HEK293T (cell line): ENCODE measurements around the gene SNX32.

Experiments used
- CTCF ChIA-PET: fragments of 350-600 bp; formaldehyde crosslinking; extraction: SDS; loops from one replicate; lab custom pipeline; 2021; ENCODE audit warnings: antibody characterized with exemption, inconsistent platforms; lab: Yijun Ruan, JAX
- POLR2A ChIA-PET: fragments of 350-600 bp; formaldehyde crosslinking; extraction: SDS; loops from one replicate; lab custom pipeline; 2020; ENCODE audit warnings: antibody characterized with exemption, inconsistent platforms; lab: Yijun Ruan, JAX
- DNase-seq: peaks from one replicate; pipeline ENCODE4 v3.0.0; 2012; ENCODE audit warnings: mixed read lengths; ENCODE audit errors: extremely low spot score
- ARNT ChIP-seq: fragments of 450-650 bp; IDR thresholded peaks from 2 replicates; pipeline ENCODE4 v1.6.1; 2017; ENCODE audit warnings: mild to moderate bottlenecking
- BHLHE40 ChIP-seq: fragments of 450-650 bp; IDR thresholded peaks from 2 replicates; pipeline ENCODE4 v1.6.1; 2016; ENCODE audit warnings: mild to moderate bottlenecking, moderate library complexity, borderline replicate concordance
- CTBP1 ChIP-seq: fragments of 450-650 bp; IDR thresholded peaks from 2 replicates; pipeline ENCODE4 v1.6.1; 2016; ENCODE audit warnings: borderline replicate concordance
- ELF4 ChIP-seq: fragments of 450-650 bp; IDR thresholded peaks from 2 replicates; pipeline ENCODE4 v1.6.1; 2017; ENCODE audit warnings: antibody characterized with exemption
- FOXA1 ChIP-seq: fragments of 450-650 bp; IDR thresholded peaks from 2 replicates; pipeline ENCODE4 v1.6.1; 2016; ENCODE audit warnings: mild to moderate bottlenecking
- FOXK2 ChIP-seq: fragments of 450-650 bp; IDR thresholded peaks from 2 replicates; pipeline ENCODE4 v1.6.1; 2016; ENCODE audit warnings: mild to moderate bottlenecking
- FOXM1 ChIP-seq: fragments of 450-650 bp; IDR thresholded peaks from 2 replicates; pipeline ENCODE4 v1.6.1; 2017; ENCODE audit warnings: mild to moderate bottlenecking, borderline replicate concordance
- HDGF ChIP-seq: fragments of 450-650 bp; IDR thresholded peaks from 2 replicates; pipeline ENCODE4 v1.6.1; 2017; ENCODE audit warnings: antibody characterized with exemption, borderline replicate concordance
- L3MBTL2 ChIP-seq: fragments of 450-650 bp; conservative IDR thresholded peaks from 2 replicates; pipeline ENCODE4 v1.6.1; 2016; ENCODE audit warnings: mild to moderate bottlenecking
- LEF1 ChIP-seq: fragments of 450-650 bp; IDR thresholded peaks from 2 replicates; pipeline ENCODE4 v1.6.1; 2017; ENCODE audit warnings: mild to moderate bottlenecking, borderline replicate concordance
- NFRKB ChIP-seq: fragments of 450-650 bp; IDR thresholded peaks from 2 replicates; pipeline ENCODE4 v1.6.1; 2016; ENCODE audit warnings: mild to moderate bottlenecking, moderate library complexity
- SP1 ChIP-seq: fragments of 450-650 bp; IDR thresholded peaks from 2 replicates; pipeline ENCODE4 v1.6.1; 2017
- SUZ12 ChIP-seq: fragments of 450-650 bp; IDR thresholded peaks from 2 replicates; pipeline ENCODE4 v1.6.1; 2016; ENCODE audit warnings: mild to moderate bottlenecking
- TARDBP ChIP-seq: fragments of 450-650 bp; IDR thresholded peaks from 2 replicates; pipeline ENCODE4 v1.6.1; 2016
- ZNF384 ChIP-seq: fragments of 450-650 bp; IDR thresholded peaks from 2 replicates; pipeline ENCODE4 v1.6.1; 2016
- TF ChIP-seq, protein P1 (sequence below): fragments of 450-650 bp; IDR thresholded peaks from 2 replicates; pipeline ENCODE4 v1.6.1; 2016

SNX32 gene

DNA sequence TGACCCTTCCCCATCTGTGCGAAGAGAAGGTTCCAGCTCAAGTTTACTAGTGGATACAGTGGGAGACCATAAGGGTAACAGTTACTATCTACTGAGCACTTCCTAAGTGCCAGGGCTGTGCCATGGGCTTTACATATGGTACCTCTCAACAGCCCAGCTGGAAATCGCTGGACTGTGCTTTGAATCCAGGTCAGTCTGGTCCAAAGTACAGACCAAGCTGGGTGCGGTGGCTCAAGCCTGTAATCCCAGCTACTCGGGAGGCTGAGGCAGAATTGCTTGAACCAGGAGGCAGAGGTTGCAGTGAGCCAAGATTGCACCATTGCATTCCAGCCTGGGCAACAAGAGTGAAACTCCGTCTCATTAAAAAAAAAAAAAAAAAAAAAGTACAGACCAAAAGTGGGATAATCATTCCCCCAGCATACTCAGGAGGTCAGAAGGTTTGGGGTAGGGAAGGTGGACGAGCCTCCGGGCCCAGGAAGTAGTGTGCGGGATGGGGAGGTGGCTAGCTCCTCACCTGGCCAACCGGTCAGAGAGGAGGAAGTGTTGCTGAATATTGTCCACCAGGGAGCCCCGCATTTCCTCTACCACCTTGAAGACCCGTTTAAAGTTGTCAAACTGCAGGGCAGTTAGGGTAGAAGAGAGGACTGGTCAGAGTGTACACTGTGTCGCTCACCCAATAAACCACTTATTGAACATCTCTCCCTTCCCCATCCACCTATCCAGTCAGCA, 52.2 kb downstream of the SNX32 start:
- TF ChIP-seq FOXK2 (no peak), NFRKB (no peak), TARDBP (no peak), FOXM1 (no peak), LEF1 (no peak), FOXA1 (no peak), HDGF (no peak), ZNF384 (no peak), ELF4 (no peak), ARNT (no peak), SP1 (no peak), L3MBTL2 (no peak), BHLHE40 (no peak)
- TF ChIP-seq, protein P1, sequence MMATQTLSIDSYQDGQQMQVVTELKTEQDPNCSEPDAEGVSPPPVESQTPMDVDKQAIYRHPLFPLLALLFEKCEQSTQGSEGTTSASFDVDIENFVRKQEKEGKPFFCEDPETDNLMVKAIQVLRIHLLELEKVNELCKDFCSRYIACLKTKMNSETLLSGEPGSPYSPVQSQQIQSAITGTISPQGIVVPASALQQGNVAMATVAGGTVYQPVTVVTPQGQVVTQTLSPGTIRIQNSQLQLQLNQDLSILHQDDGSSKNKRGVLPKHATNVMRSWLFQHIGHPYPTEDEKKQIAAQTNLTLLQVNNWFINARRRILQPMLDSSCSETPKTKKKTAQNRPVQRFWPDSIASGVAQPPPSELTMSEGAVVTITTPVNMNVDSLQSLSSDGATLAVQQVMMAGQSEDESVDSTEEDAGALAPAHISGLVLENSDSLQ: no peak
- DNase-seq: no peak
- ChIA-PET CTCF (interaction anchor here (0.6 to 2.6 kb wide), 5 partner anchors 15 to 103 kb away, joined by 4 to 14 read pairs (median 8); partner anchors contain the start of gene MUS81), POLR2A (interaction anchor here (0.9 to 12.4 kb wide), 4 partner anchors 22 to 174 kb away, joined by 3 to 289 read pairs (median 6); partner anchors contain the start of genes CFL1, EFEMP2, KAT5 and MUS81)

- DNase-seq: no peak
- CTCF ChIA-PET: interaction anchor here (0.5 to 5.4 kb wide), 8 partner anchors 13 to 748 kb away, joined by 3 to 59 read pairs (median 5); partner anchors contain the start of genes FOSL1 and MUS81
- TF ChIP-seq FOXK2 (no peak), L3MBTL2 (no peak)
- POLR2A ChIA-PET: interaction anchor here (0.9 to 12.4 kb wide), 5 partner anchors 13 to 175 kb away, joined by 4 to 289 read pairs (median 12); partner anchors contain the start of genes CFL1, EFEMP2, KAT5 and MUS81
Observed at GRCh38 chr11:65886826-65887722, 53.3 kb downstream of the SNX32 start.

- POLR2A ChIA-PET: interaction anchor here (0.7 to 12.4 kb wide), 21 partner anchors 10 to 329 kb away, joined by 3 to 289 read pairs (median 7); partner anchors contain the start of genes BANF1, CFL1, EFEMP2 and EIF1AD
- DNase-seq: no peak
- CTCF ChIA-PET: interaction anchor here (0.6 to 5.4 kb wide), 21 partner anchors 9 to 396 kb away, joined by 3 to 59 read pairs (median 4); partner anchors contain the start of genes FOSL1 and MUS81
- TF ChIP-seq CTBP1 (no peak), L3MBTL2 (no peak), LEF1 (no peak), ELF4 (no peak), FOXA1 (no peak), ZNF384 (no peak), SUZ12 (no peak), NFRKB (no peak), ARNT (no peak), TARDBP (no peak), FOXM1 (no peak), FOXK2 (no peak), SP1 (no peak), BHLHE40 (no peak), HDGF (no peak)
- TF ChIP-seq, protein P1: no peak
Observed at GRCh38 chr11:65887723-65888162, 54.0 kb downstream of the SNX32 start.

DNA sequence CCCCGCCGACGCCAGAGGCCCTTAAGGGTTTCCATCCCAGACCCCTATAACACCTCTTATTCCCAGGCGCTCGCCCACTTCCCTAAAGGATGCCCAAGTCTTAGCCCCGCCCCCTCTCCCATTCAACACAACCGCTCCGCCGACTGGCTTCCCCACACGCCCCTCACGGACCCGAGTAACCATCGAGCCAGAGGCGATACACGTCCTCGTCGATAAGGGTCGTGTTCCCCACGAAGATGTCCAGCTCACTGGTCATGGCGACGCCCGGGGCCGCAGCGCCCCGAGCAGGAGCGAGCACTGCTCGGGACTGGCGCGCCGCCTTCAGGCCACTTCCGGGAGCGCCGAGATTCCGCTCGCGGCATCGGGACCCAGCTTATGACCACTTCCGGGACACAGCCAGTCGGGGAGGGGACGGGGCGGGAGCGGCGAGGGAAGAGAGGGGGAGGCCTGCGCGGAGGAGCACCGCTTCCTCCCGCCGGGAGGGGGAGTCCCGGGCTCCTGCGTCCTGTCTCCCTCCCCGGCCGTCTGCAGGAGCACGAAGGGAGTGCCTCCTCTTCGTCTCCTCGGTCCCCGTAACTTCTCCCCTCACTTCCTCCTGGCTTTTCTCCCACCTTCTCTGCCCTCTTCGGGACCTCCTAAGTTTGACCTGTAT, 54.5 kb downstream of the SNX32 start, which contains the start of gene FIBP:
Gene FIBP, minus strand, starts transcription at position 309 of the 652 bp plus-strand sequence. Its CDS starts 53 bp downstream, at position 256.
- DNase-seq: peak; percentile 93
- CTCF ChIA-PET: interaction anchor here (0.6 to 5.4 kb wide), 26 partner anchors 8 to 396 kb away, joined by 3 to 59 read pairs (median 4); partner anchors contain the start of genes FOSL1 and MUS81
- POLR2A ChIA-PET: interaction anchor here (0.6 to 12.4 kb wide), 27 partner anchors 8 to 329 kb away, joined by 3 to 289 read pairs (median 5); partner anchors contain the start of genes BANF1, CFL1, EFEMP2 and EIF1AD
- peak; percentile 89 for TF ChIP-seq ELF4
- no peak for TF ChIP-seq ARNT
- TF ChIP-seq L3MBTL2: peak; percentile 86
- TF ChIP-seq BHLHE40: no peak
- TF ChIP-seq HDGF: 0 out of 2 replicates have a peak, but pooled peaks have one; percentile 47

DNA sequence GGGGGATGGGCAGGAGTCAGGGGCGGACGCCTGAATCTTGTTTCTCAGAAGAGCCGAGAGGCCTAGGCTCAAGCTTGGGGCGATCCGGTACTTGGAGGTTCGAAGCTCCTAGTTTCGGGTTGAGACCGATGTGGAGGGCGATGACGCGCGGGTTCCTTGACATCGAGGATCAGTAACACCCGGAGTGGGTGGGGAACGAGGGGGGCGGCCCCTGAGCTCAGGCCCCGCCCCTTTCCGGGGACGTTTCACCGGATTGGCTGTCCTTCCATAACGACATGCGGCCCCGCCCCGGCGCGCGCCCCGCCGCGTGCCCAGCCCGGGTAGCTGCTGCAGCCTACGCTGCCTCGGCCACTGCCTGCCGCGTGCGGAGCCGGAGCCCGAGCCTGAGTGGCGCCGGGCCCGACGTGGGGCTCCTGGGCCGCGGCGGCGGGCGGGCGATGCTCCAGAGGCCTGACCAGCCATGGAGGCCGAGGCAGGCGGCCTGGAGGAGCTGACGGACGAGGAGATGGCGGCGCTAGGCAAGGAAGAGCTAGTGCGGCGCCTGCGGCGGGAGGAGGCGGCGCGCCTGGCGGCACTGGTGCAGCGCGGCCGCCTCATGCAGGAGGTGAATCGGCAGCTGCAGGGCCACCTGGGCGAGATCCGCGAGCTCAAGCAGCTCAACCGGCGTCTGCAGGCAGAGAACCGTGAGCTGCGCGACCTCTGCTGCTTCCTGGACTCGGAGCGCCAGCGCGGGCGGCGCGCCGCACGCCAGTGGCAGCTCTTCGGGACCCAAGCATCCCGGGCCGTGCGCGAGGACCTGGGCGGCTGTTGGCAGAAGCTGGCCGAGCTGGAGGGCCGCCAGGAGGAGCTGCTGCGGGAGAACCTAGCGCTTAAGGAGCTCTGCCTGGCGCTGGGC, 56.8 kb downstream of the SNX32 start, which contains the start of gene CCDC85B:
Gene CCDC85B, plus strand, starts transcription at position 350 of the 895 bp plus-strand sequence. Its CDS starts 111 bp downstream, at position 461.
- TF ChIP-seq L3MBTL2 (peak; percentile 31), ARNT (no peak)
- TF ChIP-seq, protein P1: 0 out of 2 replicates have a peak, but pooled peaks have one; percentile 4
- ChIA-PET CTCF (interaction anchor here (0.7 to 5.4 kb wide), 8 partner anchors 10 to 179 kb away, joined by 3 to 59 read pairs (median 6); partner anchors contain the start of genes FOSL1, KAT5 and MUS81), POLR2A (interaction anchor here (0.6 to 12.4 kb wide), 30 partner anchors 9 to 466 kb away, joined by 3 to 289 read pairs (median 4); partner anchors contain the start of genes AP5B1, BANF1, CFL1 and EFEMP2)
- DNase-seq: peak; percentile 90
